GM19043 (cell line): ENCODE measurements around the gene KRT34.

Experiments
- ATAC-seq: cut with Tn5 transposase; IDR thresholded peaks from one replicate; pipeline ENCODE4 v1.9.1; 2021; ENCODE audit warnings: low read depth; ENCODE audit not compliant: unreplicated experiment

The KRT34 gene

DNA sequence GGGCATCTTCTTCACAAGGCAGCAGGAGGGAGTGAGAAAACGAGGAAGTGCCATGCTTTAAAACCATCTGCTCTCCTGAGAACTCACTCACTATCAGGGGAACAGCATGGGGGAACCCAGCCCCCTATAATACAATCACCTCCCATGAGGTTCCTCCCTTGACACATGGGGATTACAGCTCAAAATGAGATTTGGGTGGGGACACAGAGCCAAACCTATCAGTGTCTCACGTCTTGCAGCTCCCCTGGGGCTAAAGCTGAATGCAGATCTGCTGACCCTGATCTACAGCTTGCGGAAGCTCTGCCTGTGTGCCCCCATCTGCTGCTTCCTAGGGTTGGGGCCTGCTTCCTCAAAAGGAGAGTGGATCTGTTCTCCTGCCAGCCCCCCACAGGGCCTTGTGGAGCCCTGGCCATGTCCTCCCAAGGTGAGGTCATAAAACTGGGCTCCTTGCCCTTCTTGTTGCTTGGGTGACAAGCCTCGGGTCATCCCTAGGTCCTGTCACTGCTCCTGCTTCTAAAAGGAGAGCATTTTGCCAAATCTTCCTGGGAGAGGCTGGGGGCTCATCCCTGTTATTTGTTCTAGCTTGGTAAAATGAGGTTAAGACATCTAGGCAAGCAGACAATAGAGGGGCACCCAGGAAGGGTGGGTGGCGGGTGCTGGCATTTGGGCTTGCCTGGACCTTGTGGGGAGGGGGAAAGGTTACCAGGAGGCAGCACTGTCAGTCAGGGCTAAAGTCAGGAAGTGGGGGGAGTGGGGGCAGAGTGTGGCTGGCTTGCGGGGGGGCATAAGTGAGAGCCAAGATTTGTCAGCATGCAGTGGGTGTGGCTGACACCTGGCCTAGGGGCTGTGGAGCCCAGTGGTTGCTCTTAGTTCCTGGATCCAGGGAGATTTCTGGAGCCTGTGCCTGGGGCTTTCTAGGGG lies 47.5 kb downstream of the KRT34 start:
- ATAC-seq: no peak

GRCh38 chr17:41333836-41334235 lies 48.3 kb downstream of the KRT34 start:
- ATAC-seq: no peak

DNA sequence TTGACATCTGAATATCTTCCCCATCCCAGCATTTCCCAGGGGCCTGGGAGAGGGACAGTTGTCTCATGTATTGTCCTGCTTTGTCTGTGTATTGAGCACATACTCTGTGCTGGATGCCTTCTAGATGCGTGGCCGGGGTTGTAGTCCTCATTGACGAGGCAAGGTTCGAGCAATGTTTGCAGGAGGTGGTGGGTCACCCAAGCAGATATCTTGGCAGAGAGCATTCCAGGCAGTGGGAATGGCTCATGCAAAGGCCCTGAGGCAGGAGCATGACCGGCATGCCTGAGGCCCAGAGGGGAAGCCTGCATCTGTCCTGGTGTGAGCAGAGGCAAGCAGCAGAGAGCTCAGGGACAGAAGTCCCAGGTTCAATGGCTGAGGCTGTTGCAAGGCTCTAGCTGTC lies 49.0 kb downstream of the KRT34 start:
- no peak for ATAC-seq

DNA sequence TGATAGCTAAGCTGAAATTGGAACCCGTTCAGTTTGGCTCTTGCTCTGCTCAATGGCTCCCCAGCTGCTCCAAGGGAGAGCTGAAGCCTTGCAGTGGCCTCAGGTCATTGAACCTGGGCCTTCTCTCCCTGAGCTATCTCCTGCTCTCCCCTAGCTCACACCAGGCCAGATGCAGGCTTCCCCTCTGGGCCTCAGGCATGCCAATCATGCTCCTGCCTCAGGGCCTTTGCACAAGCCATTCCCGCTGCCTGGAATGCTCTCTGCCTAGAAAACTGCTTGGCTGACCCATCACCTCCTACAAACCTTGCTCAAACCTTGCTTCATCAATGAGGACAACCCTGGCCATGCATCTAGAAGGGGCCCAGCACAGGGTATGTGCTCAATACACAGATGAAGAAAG lies 49.9 kb downstream of the KRT34 start:
- ATAC-seq: no peak

DNA sequence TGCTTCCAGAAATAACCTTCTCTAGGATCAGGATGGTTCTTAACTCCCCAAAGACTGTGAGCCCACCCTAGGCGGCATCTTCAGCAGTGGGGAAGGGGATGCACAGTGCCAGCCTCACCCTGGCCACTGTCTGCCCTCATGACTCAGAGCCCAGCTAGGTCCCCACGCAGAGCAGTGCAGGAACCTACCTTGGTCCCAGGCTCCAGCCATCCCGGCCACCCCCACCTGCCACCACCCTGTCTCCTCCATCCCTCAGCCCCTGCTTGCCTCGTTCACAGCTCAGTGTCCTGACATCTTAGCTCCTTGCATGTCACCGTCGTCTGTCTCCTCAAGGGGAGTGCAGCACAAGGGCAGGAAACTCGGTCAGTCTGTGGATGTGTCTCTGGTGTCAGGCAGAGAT lies 50.5 kb downstream of the KRT34 start:
- ATAC-seq: no peak

- no peak for ATAC-seq
These were observed 52.7 kb downstream of the KRT34 start for GRCh38 chr17:41329279-41329948.

DNA sequence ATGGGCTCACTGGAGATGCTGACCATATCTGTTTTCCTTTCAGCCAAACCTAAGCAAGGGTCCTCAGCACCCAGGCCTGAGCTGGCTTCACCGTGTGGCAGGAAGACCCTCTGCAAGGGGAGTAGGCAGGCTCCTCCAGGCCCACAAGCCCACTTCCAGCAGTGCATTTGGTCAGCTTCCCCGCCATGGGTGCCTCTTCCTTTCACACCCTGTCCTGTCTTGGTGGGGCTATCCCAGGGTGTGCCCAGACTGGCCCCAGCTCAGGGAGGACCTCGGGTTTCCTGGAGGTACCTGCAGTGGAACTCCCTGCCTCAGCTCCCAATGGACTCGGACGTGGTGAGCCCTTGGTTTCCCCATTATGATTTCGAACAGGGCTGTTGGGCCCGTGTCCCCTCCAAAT lies 53.9 kb downstream of the KRT34 start:
- ATAC-seq: no peak
